LHCN-M2 (cell line): ENCODE data around the gene ZMYND8. TPM values are rescaled to one million over a fixed set of nuclear protein-coding genes. Genes with fewer than 3 reads are reported as not detected.
A peak's percentile ranks its signal among the peaks of the same experiment; 100 is the strongest.
"Not testable (repeated sequence)": the region's sequence is repeated elsewhere in the genome, so short reads cannot be mapped to it uniquely, and the experiment has no call there.

Experiments used
- DNase-seq: peaks from one replicate; pipeline ENCODE4 v3.0.0-alpha.2; 2012; ENCODE audit warnings: low read depth
- total RNA-seq: library from RNA; depleted of rRNA; stranded (reverse); fragments of >200 nt; gene quantifications from 2 replicates; pipeline ENCODE4 v1.2.3, GENCODE V29; 2014

Gene ZMYND8
- total RNA-seq, 1 experiment from 2014 or later = 56.4 TPM

DNA sequence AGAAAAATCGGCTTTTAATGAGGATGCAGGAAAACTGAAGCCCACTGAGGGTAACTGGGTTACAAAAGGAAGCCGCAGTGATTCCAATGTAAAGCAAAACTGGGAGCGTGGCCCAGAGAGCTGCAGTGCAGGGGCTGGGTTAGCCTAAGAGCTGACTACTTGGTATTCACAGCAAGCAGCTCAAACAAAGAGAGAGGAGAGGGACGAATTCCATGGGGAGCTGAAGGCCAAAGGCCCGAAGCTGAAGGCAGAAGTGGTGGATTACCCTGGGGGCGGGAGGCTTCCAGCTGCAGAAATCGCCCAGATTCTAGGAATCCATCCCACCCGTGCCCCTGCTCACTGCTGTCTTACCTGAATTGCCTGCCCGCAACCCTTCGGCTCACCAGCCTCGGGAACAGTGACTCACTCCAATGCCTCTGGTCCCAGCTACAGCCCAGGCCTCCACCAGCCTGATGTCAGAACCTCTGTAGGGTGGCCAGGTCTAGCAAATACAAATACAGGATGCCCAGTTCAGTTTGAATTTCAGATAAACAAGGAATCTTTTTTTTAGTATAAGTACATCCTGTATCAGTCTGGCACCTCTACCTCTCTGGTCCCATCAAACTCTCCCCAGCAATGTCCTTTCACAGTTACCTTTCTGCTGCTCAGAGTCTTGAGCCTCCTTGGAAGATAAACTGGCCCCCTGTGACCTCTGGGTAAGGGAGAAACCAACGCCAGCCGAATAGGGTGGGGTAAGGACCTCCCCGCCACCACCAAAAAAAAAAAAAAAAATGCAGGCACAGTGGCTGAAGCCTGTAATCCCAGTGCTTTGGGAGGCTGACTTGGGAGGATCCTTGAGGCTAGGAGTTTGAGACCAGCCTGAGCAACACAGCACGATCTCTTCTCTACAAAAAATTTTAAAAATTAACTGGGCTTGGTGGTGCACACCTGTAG lies 14.6 kb upstream of the ZMYND8 start:
- DNase-seq = no peak

DNA sequence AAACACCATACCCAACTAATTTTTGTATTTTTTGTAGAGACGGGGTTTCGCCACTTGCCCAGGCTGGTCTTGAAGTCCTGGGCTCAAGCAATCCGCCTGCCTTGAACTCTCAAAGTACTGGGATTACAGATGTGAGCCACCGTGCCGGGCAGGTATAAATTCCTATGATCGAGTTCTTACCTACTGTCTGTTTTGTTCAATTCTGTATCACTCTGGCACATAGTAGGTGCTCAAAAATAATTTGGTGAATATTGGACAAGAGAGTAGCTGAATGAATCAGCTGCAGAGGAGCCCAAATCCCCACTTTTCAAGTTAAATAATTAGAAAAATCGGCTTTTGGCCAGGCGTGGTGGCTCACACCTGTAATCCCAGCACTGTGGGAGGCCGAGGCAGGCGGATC lies 13.7 kb upstream of the ZMYND8 start:
- no peak for DNase-seq

DNA sequence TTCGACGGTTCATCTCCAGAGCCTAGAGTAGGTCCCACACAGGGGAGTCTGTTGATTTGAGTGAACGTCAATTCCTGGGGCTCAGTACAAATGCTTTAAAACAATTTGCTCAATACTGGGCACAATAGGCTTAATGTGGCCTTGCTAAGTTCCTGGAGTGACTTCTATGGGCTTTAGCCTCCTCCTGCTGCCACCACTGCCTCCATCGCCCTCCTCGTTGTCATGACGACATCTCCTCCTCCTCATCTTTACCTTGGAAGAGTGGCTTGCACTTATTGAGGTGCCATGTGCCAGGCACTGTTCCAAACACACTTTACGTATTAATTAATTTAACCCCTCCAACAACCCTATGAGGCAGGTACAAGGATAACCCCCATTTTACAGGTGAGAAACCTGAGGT lies 11.8 kb upstream of the ZMYND8 start:
- DNase-seq = no peak

DNA sequence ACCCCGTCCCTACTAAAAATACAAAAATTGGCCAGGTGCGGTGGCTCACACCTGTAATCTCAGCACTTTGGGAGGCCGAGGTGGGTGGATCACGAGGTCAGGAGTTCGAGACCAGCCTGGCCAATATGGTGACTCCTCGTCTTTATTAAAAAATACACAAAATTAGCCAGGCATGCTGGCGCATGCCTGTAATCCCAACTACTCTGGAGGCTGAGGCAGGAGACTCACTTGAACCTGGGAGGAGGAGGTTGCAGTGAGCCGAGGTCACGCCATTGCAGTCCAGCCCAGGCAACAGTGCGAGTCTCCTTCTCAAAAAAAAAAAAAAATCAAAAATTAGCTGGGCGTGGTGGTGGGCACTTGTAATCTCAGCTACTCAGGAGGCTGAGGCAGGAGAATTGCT lies 9.8 kb upstream of the ZMYND8 start:
- not testable (repeated sequence) for DNase-seq

DNA sequence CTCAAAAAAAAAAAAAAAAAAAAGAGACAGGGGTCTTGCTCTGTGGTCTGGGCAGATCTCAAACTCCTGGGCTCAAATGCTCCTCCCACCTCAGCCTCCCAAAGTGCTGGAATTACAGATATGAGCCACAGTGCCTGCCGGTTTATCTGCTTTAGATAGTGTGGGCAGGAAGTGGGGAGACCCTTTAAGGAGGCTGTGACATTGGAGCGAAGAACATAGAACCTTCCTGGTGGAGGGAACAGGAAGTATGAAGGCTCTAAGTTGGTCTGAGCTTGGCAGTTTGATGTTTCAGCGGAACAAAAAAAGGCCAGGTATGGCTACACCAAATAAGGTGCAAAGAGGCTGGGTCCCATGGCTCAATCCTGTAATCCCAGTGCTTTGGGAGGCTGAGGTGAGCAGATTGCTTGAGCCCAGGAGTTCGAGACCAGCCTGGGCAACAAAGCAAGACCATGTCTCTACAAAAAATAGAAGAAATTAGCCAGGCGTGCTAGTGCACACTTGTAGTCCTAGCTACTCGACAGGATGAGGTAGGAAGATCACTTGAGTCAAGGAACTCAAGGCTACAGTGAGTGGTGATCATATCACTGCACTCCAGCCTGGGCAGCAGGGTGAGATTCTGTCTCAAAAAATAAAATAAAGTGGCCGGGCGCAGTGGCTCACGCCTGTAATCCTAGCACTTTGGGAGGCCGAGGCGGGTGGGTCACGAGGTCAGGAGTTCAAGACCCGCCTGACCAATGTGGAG lies 8.7 kb upstream of the ZMYND8 start:
- DNase-seq = no peak

DNA sequence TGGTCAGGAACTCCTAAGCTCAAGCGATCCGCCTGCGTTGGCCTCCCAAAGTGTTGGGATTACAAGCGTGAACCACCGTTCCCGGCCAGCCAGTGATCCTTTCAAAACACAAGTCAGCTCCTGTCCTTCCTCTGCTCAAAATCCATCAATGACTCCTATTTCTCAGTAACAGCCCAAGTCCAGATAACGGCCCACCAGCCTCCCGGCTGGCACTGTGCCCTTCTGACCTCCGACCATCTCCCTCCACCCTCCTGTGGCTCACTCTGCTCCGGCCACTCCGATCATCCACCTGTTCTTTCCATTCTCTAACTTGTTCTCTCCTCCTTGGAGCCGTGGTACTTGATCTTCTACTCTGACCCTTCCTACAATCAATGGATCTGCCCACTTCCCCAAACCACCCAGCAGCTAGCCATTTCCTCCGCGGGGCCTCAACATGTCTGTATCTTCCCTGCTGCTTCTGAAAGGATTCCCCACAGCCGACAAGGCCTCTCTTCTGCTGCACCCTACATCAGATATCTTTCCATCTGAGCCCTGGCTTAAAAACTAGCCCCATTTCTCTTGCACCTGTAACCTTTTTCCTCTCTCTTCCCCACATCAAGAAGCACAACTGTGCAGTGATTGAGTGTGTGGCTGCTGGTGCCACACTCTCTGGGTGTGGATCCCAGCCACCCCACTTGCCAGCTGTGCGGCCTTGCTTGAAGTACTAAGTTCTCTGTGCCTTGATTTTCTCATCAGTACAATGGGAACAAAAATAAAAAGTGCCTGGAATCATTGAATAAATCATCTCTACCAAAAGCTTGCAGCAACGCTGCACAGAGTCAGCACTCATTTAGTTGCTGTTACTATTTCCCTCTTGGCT lies 6.1 kb upstream of the ZMYND8 start:
- DNase-seq = no peak

DNA sequence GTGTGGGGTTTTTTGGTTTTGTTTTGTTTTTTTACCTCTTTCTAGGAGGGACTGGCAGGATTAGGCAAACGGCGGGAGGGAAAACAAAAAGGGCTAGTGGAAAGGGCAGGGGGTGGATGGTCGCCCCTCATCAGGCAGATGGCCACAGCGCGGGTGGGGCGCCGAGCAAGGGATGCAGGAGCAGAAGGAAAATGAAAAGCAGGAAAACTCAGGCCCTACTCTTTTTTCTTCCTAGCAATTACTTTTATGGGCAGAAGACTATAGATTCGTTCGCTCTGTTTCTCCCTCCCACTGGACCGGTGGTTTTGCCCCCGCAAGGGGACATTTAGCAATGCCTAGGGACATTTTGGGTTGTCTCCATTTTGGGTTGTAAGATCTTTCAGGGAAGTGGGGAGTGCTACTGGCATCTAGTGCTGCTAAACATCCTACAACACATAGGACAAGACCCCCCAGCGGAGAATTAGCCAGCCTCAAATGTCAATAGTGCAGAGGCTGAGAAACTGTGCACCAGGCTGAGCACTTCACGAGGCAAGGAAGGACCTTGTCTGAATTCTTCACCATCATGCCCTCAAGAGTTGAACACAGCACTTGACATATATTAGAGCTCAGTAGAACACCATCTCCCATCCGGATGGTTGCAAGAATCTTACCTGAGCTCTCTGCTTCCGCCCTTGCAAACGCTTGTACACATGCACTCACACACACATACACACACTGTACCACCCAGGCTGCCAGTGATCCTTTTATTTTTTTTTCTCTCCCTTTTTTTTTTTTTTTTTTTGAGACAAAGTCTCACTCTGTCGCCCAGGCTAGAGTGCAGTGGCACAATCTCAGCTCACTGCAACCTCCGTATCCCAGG lies 4.8 kb upstream of the ZMYND8 start:
- no peak for DNase-seq

DNA sequence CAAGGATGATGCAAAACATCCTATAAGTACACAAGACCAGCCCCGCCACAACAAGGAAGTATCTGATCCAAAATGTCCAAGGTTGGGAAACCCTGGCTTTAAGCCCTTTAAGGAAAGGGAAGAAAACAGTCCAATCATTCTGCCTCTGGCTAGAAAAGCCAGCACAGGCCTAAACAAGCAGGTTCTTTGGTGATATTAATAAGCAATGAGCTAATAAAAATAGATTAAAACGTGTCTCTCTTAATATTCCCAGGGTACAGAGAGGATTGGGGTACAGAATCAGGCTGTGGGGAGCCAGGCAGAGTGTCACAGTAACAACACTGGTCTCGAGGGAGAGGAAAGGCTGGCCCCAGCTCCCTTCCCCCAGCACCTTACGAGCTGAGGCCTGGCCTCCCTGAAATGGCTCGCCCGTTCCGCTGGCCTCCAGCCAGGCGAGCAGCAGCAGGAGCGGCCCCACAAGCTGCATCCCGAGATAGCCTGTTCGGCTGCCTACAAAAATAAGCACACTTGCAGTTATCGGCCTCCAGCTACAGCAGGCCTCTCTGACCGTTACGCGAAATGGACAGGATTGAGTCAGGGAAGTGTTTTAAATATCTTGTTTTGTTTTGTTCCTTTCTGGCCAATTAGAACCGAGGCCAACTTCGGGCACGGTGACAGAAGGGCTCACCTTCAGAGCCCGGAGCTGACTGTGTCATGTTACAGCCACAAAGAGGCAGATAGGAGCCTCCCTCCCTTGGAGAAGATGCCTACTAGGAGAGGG lies 4.0 kb upstream of the ZMYND8 start:
- peak; percentile 89 for DNase-seq

DNA sequence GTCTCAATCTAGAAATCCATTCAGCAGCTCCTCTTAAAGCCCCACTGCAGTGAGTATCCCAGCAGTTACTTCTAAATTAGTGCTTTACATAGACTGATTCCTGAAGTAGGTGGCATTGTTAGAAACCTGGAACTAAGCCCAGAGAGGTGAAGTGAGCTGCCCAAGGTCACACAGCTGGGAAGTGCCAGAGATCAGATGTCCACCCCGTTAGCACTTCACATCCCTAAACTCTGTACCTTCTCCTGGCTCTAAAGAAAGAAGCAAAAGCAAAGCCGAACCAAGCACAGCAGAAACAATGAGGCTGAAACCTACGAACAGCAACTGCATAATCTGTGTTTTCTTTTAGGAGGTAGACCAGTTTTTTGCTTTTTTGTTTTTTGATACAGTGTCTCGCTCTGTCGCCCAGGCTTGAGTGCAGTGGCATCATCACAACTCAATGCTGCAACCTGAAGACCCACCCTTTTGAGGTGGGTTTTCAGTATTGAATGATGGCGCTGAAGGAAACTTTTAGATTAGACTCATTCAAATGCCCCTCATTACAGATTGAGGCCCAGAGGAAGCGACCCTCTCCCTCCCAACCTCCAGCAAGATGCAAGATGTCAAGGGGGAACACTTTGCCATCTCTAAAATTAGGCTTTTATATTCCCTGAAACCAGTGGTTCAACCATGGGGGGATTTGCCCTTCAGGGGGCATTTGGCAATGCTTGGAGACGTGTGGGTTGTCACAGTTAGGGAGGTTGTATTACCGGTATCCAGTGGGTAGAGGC lies 3.2 kb upstream of the ZMYND8 start:
- peak; percentile 59 for DNase-seq

DNA sequence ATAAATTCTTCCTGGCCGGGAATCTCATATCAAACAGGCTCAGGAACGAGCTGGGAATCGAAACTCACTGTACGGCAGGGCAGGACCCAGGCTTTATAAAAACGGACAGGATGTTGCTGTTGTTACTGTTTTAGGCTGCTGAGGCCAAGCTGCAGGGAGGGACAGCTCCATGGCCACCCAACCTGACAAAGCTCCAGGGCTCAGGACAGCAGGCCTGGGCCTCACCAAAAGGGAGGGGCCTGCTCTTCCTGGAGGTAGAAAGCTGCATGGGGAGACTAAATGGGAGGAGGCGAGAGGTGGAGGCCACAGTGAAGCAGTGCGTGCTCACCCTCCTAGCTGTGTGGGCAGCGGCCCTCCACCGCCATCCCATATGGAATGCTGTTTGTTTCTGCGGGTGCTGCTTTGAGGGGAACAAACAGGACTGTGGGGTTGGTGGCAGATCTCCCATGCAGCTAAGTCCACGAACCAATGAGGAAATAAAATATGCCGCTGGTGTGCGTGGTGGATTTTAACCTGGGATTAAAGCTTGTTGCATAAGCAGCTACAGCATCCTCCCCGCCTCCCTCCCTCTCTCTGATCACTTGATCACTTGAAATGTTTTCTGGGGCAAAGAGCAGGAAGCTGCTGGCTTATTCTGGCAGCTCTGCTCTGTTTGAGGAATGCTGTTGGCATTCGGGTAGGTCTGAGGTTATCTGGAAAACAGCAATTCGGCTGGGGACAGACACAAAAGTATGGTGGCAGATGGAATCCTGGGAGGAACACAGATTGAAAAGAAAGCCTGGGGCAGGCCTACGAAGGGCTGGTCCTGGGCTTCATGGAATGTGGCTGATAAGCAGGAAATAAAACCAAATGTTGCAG lies 2.4 kb upstream of the ZMYND8 start:
- peak; percentile 94 for DNase-seq

DNA sequence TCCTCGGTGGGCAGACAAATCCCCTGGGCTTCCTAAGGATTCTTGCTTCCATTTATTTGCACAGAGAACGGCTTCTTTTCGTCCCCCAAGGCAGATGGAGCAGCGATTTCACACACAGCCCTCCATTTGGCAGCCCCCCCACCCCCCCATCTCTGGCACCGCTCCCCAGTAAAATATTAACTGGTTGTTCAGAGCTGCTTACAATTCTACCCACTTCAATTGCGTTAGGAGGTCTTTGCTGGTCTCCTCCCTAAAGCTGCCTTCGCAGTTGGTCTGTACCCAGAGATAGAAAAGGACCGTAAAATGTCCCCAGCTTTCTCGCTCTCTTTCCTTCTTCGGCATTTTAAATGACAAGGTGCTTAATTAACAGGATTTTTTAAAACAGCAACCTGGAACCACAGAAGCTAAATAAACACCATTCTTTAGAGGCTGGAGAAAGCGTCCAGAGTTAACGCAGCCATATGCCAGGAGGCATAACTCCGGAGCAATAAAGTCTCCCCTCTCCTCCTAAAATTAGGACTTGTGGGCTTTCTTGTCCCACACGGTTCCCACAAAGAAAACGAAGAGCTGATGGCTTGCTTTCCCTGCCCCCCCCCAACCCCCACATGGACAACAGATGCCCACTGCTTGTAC lies 1.7 kb upstream of the ZMYND8 start:
- no peak for DNase-seq

DNA sequence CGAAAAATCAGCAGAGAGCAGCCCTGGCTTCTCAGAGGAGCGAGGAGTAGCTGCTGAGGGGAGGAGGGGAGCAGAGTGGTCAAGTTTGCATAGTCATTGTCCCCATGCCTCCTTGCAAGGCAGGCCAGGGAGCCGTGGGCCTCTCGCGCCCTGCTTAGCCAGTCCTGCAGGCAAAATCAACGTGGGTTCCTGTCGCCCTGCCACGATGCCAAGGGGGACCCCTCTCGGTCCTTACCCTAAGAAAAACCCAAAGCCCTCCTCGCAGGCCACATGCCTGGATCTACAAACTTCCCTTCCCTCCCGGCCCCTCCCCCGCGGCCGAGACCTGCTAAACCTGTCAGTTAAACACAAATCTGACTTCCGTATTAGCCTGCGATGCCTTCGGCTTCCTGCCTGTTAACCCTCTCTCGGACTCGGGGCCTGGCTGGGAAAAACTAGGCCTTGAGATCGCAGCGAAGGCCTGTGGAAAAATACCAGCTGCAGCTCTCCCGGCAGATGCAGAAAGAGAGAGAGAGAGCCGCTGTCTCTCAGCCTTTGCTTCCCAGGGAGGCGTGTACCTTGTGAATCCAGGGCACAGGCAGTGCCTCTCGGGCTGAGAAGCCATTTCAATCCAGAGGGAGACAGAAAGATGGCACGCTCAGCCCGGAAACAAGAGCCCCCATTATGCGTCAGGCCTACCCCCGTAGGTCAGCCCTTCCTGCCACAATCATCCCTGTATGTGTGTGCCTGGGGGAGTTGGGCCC lies 968 bp upstream of the ZMYND8 start:
- peak; percentile 95 for DNase-seq

DNA sequence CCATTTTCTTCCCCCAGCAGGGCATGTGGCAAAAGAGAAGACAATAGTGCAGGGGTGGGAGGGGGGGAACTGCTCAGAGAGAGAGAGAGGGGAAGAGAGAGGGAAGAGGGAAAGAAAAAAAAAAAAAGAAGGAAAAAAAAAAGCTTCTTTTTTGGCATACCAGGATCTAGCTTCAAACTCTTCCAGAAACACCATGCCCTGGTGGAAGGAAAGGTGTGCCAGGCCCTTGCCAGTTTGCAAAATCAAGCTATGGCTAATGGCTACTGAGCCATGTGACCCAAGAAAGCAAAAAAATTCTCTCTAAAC lies 326 bp downstream of the ZMYND8 start:
- no peak for DNase-seq

DNA sequence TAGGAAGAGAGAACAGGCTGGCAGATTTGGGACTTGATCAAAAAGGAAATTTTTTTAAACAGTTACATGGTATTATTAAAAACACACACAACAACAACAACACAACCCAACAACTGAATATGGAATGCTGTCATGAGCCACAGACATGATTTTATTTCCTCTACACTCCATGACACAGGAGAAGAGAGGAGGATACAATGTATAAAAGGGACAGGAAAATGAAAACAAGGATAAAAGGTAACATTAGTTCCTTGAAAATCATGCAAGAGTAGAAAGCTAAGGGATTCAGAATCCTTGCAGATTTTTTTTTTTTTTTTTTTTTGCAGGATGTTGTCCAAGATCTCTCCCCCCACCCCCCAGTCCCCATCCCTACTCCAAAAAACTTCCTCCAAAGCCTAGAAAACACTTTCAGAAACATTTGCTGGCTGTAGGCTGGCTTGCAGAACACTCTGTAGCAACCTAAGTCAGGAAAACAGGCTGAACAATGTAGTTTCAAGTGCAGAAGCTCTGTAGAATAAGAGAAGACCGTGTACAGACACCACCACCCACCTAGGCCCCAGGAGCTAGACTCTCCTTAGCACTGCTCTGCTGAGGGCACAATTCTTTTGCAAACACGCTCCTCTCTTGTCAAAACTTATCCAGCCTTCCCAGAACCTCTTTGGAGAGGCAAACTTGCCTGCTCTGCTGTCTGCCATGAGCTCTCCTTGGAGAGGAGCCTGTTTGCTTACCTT lies 845 bp downstream of the ZMYND8 start:
- DNase-seq = no peak

DNA sequence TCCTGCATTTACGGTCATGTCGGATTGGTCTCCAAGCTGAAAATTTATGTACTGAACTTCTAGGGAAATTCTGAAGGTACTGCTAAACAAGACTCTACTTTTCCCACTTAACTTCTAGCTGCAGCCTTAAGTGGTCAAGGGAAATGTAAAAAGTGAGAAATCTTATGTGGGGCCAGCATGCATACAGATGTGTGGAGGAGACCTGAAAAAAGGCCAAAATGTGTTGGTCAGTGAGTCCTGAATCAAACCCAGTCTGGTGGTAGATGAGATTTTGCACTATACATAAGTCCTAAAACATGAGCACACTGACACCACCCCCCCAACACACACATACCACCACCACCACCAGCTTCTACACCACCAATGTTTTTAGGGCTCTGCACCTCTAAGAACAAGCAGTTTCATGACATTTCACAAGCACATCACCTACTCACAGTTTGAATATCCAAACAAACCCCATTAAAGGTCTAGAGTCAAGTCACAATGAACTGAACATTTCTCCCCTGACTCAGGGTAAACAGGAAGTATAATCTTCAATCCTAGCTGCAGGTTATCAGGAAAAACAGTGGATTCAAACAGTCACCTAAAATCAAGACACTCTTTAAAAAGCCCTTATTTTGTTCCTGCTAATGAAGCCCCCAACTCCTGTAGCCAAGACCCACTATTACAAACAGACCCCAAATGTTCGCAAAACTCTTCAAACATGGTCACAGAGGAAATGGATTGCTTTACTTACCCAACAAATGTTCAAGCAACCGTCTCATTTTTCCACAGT lies 1.6 kb downstream of the ZMYND8 start:
- DNase-seq = no peak

DNA sequence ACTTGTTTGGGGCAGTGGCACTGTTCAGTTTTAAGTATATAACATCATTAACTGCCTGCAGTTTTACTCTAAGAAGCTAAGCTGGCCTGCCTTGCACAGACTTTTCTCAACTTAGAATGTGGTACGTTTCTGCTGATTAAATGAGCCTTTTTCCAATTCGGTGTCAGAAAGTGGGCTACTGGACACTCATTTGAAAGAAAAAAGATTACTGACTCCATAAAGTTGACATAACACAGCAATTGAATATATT lies 2.1 kb downstream of the ZMYND8 start:
- no peak for DNase-seq
